Measurements from ENCODE around the gene SPRED2.

DNA sequence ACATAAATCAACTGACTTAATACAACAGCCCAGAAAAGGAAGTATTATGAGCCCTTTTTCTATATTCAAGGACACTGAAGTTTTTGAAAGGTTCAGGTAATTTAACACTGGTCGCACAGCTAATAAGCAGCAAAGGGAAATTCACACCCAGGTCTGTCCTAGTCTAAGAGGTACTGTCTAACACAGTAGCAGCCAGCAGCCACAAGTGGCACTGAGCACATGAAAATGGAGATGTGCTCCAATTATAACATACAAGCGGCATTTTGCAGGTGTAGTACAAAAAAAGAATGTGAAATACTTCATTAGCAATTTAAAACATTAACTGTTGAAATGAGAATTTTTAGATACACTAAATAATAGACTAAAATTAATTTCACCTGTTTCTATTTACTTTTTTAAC, 23.4 kb downstream of the SPRED2 start:
- TF ChIP-seq, protein P1, sequence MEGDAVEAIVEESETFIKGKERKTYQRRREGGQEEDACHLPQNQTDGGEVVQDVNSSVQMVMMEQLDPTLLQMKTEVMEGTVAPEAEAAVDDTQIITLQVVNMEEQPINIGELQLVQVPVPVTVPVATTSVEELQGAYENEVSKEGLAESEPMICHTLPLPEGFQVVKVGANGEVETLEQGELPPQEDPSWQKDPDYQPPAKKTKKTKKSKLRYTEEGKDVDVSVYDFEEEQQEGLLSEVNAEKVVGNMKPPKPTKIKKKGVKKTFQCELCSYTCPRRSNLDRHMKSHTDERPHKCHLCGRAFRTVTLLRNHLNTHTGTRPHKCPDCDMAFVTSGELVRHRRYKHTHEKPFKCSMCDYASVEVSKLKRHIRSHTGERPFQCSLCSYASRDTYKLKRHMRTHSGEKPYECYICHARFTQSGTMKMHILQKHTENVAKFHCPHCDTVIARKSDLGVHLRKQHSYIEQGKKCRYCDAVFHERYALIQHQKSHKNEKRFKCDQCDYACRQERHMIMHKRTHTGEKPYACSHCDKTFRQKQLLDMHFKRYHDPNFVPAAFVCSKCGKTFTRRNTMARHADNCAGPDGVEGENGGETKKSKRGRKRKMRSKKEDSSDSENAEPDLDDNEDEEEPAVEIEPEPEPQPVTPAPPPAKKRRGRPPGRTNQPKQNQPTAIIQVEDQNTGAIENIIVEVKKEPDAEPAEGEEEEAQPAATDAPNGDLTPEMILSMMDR (IDR thresholded peaks at IDR 0.05), result no peak
- no peak for TF ChIP-seq POLR2A (IDR thresholded peaks at IDR 0.05)

Measured in uterus (tissue), 2 donors.